BJ (cell line): ENCODE results near the gene ZBTB21. TPM values are rescaled to one million over a fixed set of nuclear protein-coding genes. Genes with fewer than 3 reads are reported as not detected.

ENCODE experiments used
- CTCF ChIA-PET: fragments of 350-600 bp; formaldehyde crosslinking; extraction: SDS; loops from one replicate; lab custom pipeline; 2021; ENCODE audit warnings: antibody characterized with exemption, inconsistent platforms; lab: Yijun Ruan, JAX
- POLR2A ChIA-PET: fragments of 300-600 bp; sonication (Branson Sonifier 250); formaldehyde crosslinking; extraction: SDS; loops from one replicate; lab custom pipeline; 2021; ENCODE audit warnings: antibody characterized with exemption; lab: Charles Lee
- DNase-seq: peaks from one replicate; pipeline ENCODE4 v3.0.0-alpha.2; 2011; ENCODE audit warnings: low read depth
- H3K27me3 ChIP-seq: 2 replicates; pipeline ENCODE4 v1.6.0; 2011; ENCODE audit warnings: low read length; ENCODE audit not compliant: control insufficient read depth, insufficient read depth
- H3K36me3 ChIP-seq: 2 replicates; pipeline ENCODE4 v1.5.1; 2011; ENCODE audit warnings: low read length; ENCODE audit not compliant: control insufficient read depth, insufficient read depth
- H3K4me3 ChIP-seq: 2 replicates; pipeline ENCODE4 v1.5.1; 2011; ENCODE audit warnings: low read depth, mild to moderate bottlenecking, control low read depth, low read length
- polyA plus RNA-seq: library from polyadenylated mRNA; depleted of rRNA; stranded (reverse); fragments of >200 nt; gene quantifications from 2 replicates; pipeline ENCODE4 v1.2.3, GENCODE V29; 2011
- TF ChIP-seq, protein P1 (sequence below): IDR thresholded peaks from 2 replicates; pipeline ENCODE4 v1.5.1; 2011; ENCODE audit warnings: low read depth, mild to moderate bottlenecking, control low read depth, inconsistent platforms, low read length, moderate library complexity; ENCODE audit not compliant: insufficient read depth

ZBTB21 gene
- polyA plus RNA-seq, 1 experiment, result 8.1 TPM

GRCh38 chr21:41958886-41959563 lies 51.1 kb downstream of the ZBTB21 start:
- no peaks in the 10 kb centered on the region for H3K36me3 ChIP-seq
- DNase-seq, result no peak
- peaks cover 5% of the 10 kb centered on the region for H3K27me3 ChIP-seq
- TF ChIP-seq, protein P1, sequence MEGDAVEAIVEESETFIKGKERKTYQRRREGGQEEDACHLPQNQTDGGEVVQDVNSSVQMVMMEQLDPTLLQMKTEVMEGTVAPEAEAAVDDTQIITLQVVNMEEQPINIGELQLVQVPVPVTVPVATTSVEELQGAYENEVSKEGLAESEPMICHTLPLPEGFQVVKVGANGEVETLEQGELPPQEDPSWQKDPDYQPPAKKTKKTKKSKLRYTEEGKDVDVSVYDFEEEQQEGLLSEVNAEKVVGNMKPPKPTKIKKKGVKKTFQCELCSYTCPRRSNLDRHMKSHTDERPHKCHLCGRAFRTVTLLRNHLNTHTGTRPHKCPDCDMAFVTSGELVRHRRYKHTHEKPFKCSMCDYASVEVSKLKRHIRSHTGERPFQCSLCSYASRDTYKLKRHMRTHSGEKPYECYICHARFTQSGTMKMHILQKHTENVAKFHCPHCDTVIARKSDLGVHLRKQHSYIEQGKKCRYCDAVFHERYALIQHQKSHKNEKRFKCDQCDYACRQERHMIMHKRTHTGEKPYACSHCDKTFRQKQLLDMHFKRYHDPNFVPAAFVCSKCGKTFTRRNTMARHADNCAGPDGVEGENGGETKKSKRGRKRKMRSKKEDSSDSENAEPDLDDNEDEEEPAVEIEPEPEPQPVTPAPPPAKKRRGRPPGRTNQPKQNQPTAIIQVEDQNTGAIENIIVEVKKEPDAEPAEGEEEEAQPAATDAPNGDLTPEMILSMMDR, result no peak
- POLR2A ChIA-PET, result no interaction called here
- no peak overlapping the region for H3K4me3 ChIP-seq
- CTCF ChIA-PET, result interaction anchor here (0.7 kb wide), 1 partner anchor 11 kb away, joined by 3 read pairs; no protein-coding TSS in a partner anchor

DNA sequence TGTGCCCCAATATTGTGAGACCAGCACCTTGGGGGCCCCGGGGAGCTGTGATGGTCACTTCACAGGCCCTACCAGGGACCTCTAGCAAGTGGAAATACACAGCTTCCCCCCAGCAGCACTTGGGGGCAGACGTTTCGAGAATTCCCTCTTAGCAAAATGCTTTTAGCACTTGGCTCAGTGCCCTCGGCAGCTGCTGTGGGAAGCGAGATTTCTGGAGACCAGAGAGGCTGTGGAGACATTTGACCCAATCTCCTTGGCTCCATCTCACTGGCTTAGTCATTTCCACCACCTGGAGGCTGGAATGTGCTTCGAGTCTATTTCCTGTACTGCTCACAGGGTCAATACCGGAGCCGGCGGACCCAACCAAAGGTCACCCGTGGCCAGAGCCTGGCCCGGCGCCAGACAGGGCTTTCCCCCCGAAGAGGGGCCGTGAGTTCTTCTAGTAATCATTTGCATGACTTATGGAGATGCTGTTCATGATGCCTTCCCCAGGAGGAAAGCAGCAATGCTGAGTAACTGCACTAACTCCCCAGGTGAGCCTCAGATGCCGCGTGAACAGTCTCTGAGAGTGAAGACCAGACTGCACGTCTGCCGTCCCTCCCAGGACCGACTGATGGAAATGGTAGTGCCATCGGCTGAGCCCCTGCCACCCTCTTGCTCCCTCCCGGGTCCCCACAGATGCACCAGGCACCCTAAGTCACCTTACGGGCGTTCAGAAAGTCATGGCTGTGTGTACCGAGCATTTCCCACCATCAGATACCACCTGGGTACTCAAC lies 52.0 kb downstream of the ZBTB21 start:
- Histone ChIP-seq H3K36me3 (no peaks in the 10 kb centered on the region), H3K27me3 (no peaks in the 10 kb centered on the region; the same call in 1 of the 2 replicates), H3K4me3 (no peak overlapping the region)
- CTCF ChIA-PET, result interaction anchor here (0.7 to 1.5 kb wide), 18 partner anchors 8 to 601 kb away, joined by 3 to 6 read pairs (median 3); partner anchors contain the start of gene PRDM15
- DNase-seq, result peak; percentile 44
- POLR2A ChIA-PET, result interaction anchor here (0.6 kb wide), 1 partner anchor 345 kb away, joined by 4 read pairs; no protein-coding TSS in a partner anchor
- TF ChIP-seq, protein P1, result peak; percentile 50

DNA sequence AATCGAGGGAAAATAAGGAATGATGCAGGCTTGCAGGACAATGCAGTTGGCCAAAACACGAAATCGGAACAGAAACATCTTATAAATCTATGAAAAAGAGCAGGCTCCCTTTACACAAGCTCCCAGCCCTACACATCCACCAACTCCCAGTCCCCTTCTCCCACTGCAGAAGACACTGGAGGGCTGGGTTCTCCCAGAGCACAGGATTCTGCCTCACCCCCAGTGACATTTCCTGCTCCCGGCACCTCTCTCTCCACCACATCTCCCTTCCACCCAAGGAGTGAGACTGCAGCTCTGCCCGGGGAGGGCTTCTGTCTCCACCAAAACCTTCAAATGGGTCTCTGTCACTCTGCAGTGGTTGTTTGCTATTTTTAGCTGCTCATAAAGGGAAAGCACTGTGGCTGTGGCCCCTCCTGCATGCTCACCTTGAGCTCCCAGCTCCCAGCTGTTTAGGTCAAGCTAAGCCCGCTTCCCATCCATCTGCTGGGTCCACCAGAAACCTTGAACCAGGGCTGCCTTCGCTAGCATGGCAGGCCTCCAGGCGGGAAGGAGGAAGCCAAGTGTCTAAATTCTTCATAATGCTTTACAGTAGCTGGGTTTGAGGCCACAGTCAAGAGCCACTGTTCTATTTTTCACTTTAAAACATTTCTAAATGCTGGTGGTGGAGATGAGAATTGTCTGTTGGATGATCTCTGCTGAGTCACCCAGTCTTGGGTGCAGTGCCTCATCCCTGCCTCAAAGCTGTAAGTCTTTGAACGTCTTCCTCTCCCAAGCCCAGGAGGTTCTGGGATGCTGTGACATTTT lies 53.0 kb downstream of the ZBTB21 start:
- Histone ChIP-seq H3K36me3 (no peaks in the 10 kb centered on the region; the same call in 1 of the 2 replicates), H3K27me3 (no peaks in the 10 kb centered on the region; the same call in 1 of the 2 replicates), H3K4me3 (no peak overlapping the region)
- POLR2A ChIA-PET, result interaction anchor here (0.6 kb wide), 1 partner anchor 344 kb away, joined by 4 read pairs; no protein-coding TSS in a partner anchor
- CTCF ChIA-PET, result interaction anchor here (0.7 to 1.5 kb wide), 18 partner anchors 9 to 600 kb away, joined by 3 to 6 read pairs (median 3); partner anchors contain the start of gene PRDM15
- TF ChIP-seq, protein P1, result no peak
- peak; percentile 37 for DNase-seq

DNA sequence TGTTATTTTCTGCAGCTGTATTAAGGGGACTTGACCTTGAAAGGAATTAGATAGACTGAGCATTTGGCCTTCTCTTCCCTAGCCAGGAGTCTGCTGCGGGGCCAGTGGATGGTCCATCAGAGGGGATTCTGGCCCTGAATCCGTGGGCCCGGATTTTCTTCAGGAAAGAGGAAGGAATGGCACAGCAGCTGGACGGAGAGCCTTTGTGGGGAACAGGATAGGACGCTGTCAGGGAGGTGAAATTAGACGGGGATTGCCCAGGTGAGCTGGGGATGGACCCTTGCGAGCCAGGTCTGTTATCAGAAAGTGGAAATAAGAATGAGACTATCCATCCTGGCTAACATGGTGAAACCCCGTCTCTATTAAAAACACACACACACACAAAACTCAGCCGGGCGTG lies 54.6 kb downstream of the ZBTB21 start:
- POLR2A ChIA-PET, result no interaction called here
- DNase-seq, result no peak

More for the DNA sequence above, 54.6 kb downstream of the ZBTB21 start:
- Histone ChIP-seq H3K27me3 (no peaks in the 10 kb centered on the region), H3K4me3 (no peak overlapping the region), H3K36me3 (peaks cover 1% of the 10 kb centered on the region; the same call in 1 of the 2 replicates)
- CTCF ChIA-PET, result interaction anchor here (0.8 to 1.4 kb wide), 2 partner anchors 139 to 153 kb away, joined by 4 to 8 read pairs; no protein-coding TSS in a partner anchor
- TF ChIP-seq, protein P1, result no peak
